ENCODE results near the gene GALNT4.
A peak's percentile ranks its signal among the peaks of the same experiment; 100 is the strongest.

The GALNT4 gene

GRCh38 chr12:89507015-89507824 lies 17.4 kb downstream of the GALNT4 start:
- TF ChIP-seq, protein P1, sequence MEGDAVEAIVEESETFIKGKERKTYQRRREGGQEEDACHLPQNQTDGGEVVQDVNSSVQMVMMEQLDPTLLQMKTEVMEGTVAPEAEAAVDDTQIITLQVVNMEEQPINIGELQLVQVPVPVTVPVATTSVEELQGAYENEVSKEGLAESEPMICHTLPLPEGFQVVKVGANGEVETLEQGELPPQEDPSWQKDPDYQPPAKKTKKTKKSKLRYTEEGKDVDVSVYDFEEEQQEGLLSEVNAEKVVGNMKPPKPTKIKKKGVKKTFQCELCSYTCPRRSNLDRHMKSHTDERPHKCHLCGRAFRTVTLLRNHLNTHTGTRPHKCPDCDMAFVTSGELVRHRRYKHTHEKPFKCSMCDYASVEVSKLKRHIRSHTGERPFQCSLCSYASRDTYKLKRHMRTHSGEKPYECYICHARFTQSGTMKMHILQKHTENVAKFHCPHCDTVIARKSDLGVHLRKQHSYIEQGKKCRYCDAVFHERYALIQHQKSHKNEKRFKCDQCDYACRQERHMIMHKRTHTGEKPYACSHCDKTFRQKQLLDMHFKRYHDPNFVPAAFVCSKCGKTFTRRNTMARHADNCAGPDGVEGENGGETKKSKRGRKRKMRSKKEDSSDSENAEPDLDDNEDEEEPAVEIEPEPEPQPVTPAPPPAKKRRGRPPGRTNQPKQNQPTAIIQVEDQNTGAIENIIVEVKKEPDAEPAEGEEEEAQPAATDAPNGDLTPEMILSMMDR (IDR thresholded peaks at IDR 0.05; ENCODE audit: poor library complexity, severe bottlenecking): no peak
- Histone ChIP-seq H3K9me3 (ENCODE audit: severe bottlenecking) (no peaks in the 10 kb centered on the region), H3K4me1 (ENCODE audit: insufficient read depth, poor library complexity, severe bottlenecking) (peaks cover 4% of the 10 kb centered on the region), H3K36me3 (ENCODE audit: low read depth) (no peaks in the 10 kb centered on the region), H3K4me3 (ENCODE audit: severe bottlenecking) (no peak overlapping the region), H3K27me3 (ENCODE audit: insufficient read depth, poor library complexity, severe bottlenecking) (no peaks in the 10 kb centered on the region), H3K27ac (ENCODE audit: poor library complexity, severe bottlenecking) (no peak overlapping the region)
- no peak for DNase-seq (ENCODE audit: low spot score)
- no peak for ATAC-seq (ENCODE audit: low read depth)

- Histone ChIP-seq H3K27ac (ENCODE audit: poor library complexity, severe bottlenecking) (no peak overlapping the region), H3K9me3 (ENCODE audit: severe bottlenecking) (no peaks in the 10 kb centered on the region), H3K36me3 (ENCODE audit: low read depth) (no peaks in the 10 kb centered on the region), H3K4me1 (ENCODE audit: insufficient read depth, poor library complexity, severe bottlenecking) (peaks cover 4% of the 10 kb centered on the region), H3K4me3 (ENCODE audit: severe bottlenecking) (no peak overlapping the region), H3K27me3 (ENCODE audit: insufficient read depth, poor library complexity, severe bottlenecking) (no peaks in the 10 kb centered on the region)
- DNase-seq (ENCODE audit: low spot score) (no peak), ATAC-seq (ENCODE audit: low read depth) (no peak)
- TF ChIP-seq, protein P1 (IDR thresholded peaks at IDR 0.05; ENCODE audit: poor library complexity, severe bottlenecking): no peak
Measured at GRCh38 chr12:89506050-89506449, 18.5 kb downstream of the GALNT4 start.

DNA sequence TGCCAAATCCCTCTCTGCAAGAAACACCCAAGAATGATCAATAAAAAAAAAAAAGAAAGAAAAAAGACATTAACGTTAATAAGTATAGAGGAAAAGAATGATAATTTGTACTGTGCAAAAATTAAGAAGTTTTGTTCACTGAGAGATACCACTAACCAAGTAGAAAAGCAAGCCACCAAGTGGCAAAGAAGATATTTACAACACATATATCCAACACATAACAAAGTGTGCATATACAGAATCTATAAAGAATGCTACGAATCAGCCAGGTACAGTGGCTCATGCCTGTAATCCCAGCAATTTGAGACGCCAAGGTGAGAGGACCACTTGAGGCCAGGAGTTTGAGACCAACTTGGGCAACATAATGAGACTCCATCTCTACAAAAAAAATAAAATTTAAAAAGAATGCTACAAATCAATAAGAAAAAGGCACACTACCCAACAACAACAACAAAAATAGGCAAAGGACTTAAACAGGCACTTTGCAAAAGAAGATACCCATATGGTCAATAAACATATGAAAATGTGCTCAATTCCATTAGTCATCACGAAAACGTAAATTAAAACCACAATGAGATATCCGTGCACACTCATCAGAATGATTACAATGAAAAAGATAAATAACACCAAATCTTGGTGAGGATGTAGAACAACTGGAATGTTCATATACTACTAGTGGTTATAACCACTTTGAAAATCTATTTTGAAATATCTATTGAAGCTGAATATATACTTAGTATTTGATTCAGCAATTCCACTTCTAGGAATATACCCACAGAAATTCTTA lies 19.8 kb downstream of the GALNT4 start:
- no peak overlapping the region for H3K27ac ChIP-seq (ENCODE audit: poor library complexity, severe bottlenecking)

DNA sequence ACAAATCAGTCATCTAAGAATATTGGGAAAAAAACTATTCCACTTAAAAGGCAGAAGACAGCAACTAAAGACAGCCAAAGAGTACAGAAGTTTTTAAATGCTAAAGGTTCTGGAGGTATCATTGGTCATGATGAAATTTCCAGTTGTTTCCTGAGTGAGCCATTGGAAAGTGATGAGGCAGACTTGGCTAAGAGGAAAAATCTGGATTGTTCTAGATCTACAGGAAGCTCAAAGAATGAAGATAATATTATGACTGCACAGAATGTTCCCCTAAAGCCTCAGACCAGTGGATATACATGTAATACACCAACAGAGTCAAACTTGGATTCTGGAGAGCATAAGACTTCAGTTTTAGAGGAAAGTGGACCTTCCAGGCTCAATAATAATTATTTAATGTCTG lies 22.8 kb downstream of the GALNT4 start:
- no peaks in the 10 kb centered on the region for H3K27me3 ChIP-seq (ENCODE audit: insufficient read depth, poor library complexity, severe bottlenecking)
- H3K36me3 ChIP-seq (ENCODE audit: low read depth): no peaks in the 10 kb centered on the region; the same call in 1 of the 2 replicates
- no peaks in the 10 kb centered on the region for H3K9me3 ChIP-seq (ENCODE audit: severe bottlenecking)
- H3K27ac ChIP-seq (ENCODE audit: poor library complexity, severe bottlenecking): no peak overlapping the region
- TF ChIP-seq, protein P1 (IDR thresholded peaks at IDR 0.05; ENCODE audit: poor library complexity, severe bottlenecking): no peak
- ATAC-seq (ENCODE audit: low read depth): no peak
- H3K4me1 ChIP-seq (ENCODE audit: insufficient read depth, poor library complexity, severe bottlenecking): no peaks in the 10 kb centered on the region
- H3K4me3 ChIP-seq (ENCODE audit: severe bottlenecking): no peak overlapping the region
- DNase-seq (ENCODE audit: low spot score): no peak

More for the DNA sequence above, 19.8 kb downstream of the GALNT4 start:
- no peak overlapping the region for H3K4me3 ChIP-seq (ENCODE audit: severe bottlenecking)
- H3K36me3 ChIP-seq (ENCODE audit: low read depth): no peaks in the 10 kb centered on the region
- no peak for ATAC-seq (ENCODE audit: low read depth)
- peaks cover 4% of the 10 kb centered on the region for H3K4me1 ChIP-seq (ENCODE audit: insufficient read depth, poor library complexity, severe bottlenecking)
- H3K9me3 ChIP-seq (ENCODE audit: severe bottlenecking): no peaks in the 10 kb centered on the region
- DNase-seq (ENCODE audit: low spot score): no peak
- TF ChIP-seq, protein P1 (IDR thresholded peaks at IDR 0.05; ENCODE audit: poor library complexity, severe bottlenecking): peak; percentile 12
- H3K27me3 ChIP-seq (ENCODE audit: insufficient read depth, poor library complexity, severe bottlenecking): no peaks in the 10 kb centered on the region
